ENCODE measurements around the gene SPAG5.

The SPAG5 gene

GRCh38 chr17:28570716-28571360, 28.0 kb downstream of the SPAG5 start:
- TF ChIP-seq GATA2 (IDR thresholded peaks at IDR 0.05; ENCODE audit: low read depth, low read length) (no peak), GATA3 (IDR thresholded peaks at IDR 0.05; ENCODE audit: low read depth, low read length) (no peak)

- no peak for TF ChIP-seq GATA2 (IDR thresholded peaks at IDR 0.05; ENCODE audit: low read depth, low read length)
- TF ChIP-seq GATA3 (IDR thresholded peaks at IDR 0.05; ENCODE audit: low read depth, low read length) = no peak
Observed at GRCh38 chr17:28569446-28569845, 29.4 kb downstream of the SPAG5 start.

GRCh38 chr17:28567604-28568003, 31.2 kb downstream of the SPAG5 start:
- no peak for TF ChIP-seq GATA2 (IDR thresholded peaks at IDR 0.05; ENCODE audit: low read depth, low read length)
- TF ChIP-seq GATA3 (IDR thresholded peaks at IDR 0.05; ENCODE audit: low read depth, low read length) = no peak

GRCh38 chr17:28563475-28563874, 35.4 kb downstream of the SPAG5 start:
- TF ChIP-seq GATA2 (IDR thresholded peaks at IDR 0.05; ENCODE audit: low read depth, low read length) = no peak
- TF ChIP-seq GATA3 (IDR thresholded peaks at IDR 0.05; ENCODE audit: low read depth, low read length) = no peak

- TF ChIP-seq GATA2 (IDR thresholded peaks at IDR 0.05; ENCODE audit: low read depth, low read length) = no peak
- no peak for TF ChIP-seq GATA3 (IDR thresholded peaks at IDR 0.05; ENCODE audit: low read depth, low read length)
Observed at GRCh38 chr17:28555022-28555421, 43.8 kb downstream of the SPAG5 start.

GRCh38 chr17:28554565-28554964, 44.3 kb downstream of the SPAG5 start:
- no peak for TF ChIP-seq GATA2 (IDR thresholded peaks at IDR 0.05; ENCODE audit: low read depth, low read length)
- no peak for TF ChIP-seq GATA3 (IDR thresholded peaks at IDR 0.05; ENCODE audit: low read depth, low read length)

- TF ChIP-seq GATA2 (IDR thresholded peaks at IDR 0.05; ENCODE audit: low read depth, low read length) = no peak
- no peak for TF ChIP-seq GATA3 (IDR thresholded peaks at IDR 0.05; ENCODE audit: low read depth, low read length)
Observed at GRCh38 chr17:28553000-28553505, 45.8 kb downstream of the SPAG5 start.

- TF ChIP-seq GATA2 (IDR thresholded peaks at IDR 0.05; ENCODE audit: low read depth, low read length) (no peak), GATA3 (IDR thresholded peaks at IDR 0.05; ENCODE audit: low read depth, low read length) (no peak)
Observed at GRCh38 chr17:28552176-28552999, 46.4 kb downstream of the SPAG5 start, which contains the start of gene UNC119. Gene UNC119, minus strand, starts transcription at chr17:28552624. Its CDS starts 67 bp downstream, at chr17:28552557.

- no peak for TF ChIP-seq GATA3 (IDR thresholded peaks at IDR 0.05; ENCODE audit: low read depth, low read length)
- no peak for TF ChIP-seq GATA2 (IDR thresholded peaks at IDR 0.05; ENCODE audit: low read depth, low read length)
Observed at GRCh38 chr17:28551421-28552175, 47.2 kb downstream of the SPAG5 start.

GRCh38 chr17:28550858-28551257, 48.0 kb downstream of the SPAG5 start:
- no peak for TF ChIP-seq GATA3 (IDR thresholded peaks at IDR 0.05; ENCODE audit: low read depth, low read length)
- TF ChIP-seq GATA2 (IDR thresholded peaks at IDR 0.05; ENCODE audit: low read depth, low read length) = no peak

GRCh38 chr17:28549236-28550132, 49.3 kb downstream of the SPAG5 start:
- TF ChIP-seq GATA2 (IDR thresholded peaks at IDR 0.05; ENCODE audit: low read depth, low read length) (no peak), GATA3 (IDR thresholded peaks at IDR 0.05; ENCODE audit: low read depth, low read length) (no peak)

- no peak for TF ChIP-seq GATA3 (IDR thresholded peaks at IDR 0.05; ENCODE audit: low read depth, low read length)
- no peak for TF ChIP-seq GATA2 (IDR thresholded peaks at IDR 0.05; ENCODE audit: low read depth, low read length)
Observed at GRCh38 chr17:28548417-28549130, 50.3 kb downstream of the SPAG5 start.
